ENCODE measurements around the gene ABCB4. TPM values are rescaled to one million over a fixed set of nuclear protein-coding genes. Genes with fewer than 3 reads are reported as not detected.

Gene ABCB4
- total and polyA plus RNA-seq, 2 of the 8 experiments (the other 6 are each of a cell fraction or from before 2014, with no cell fraction given) = 0.54 to 0.60 TPM

- Histone ChIP-seq H3K18ac (ENCODE audit: extremely low read depth, low read length) (no peak overlapping the region), H3K9ac (replicated peaks in 1 of 4; ENCODE audit: extremely low read depth in 1 of 4, low read depth in 3 of 4, low read length in 3 of 4) (no peak overlapping the region), H3K79me1 (ENCODE audit: low read depth, low read length) (no peaks in the 10 kb centered on the region), H2BK120ac (replicated peaks; ENCODE audit: low read depth, low read length) (no peak overlapping the region), H3K9me3 (ENCODE audit: insufficient read depth in 2 of 2, low read depth in 1 of 2, low read length in 1 of 2) (no peaks in the 10 kb centered on the region), H3K4me3 (ENCODE audit: extremely low read depth in 1 of 4, insufficient read depth in 2 of 4, low read depth in 3 of 4, low read length in 4 of 4) (no peak overlapping the region), H2AFZ (ENCODE audit: low read length) (no peak overlapping the region), H3K36me3 (ENCODE audit: control insufficient read depth in 2 of 4, insufficient read depth in 4 of 4, low read length in 3 of 4) (no peaks in the 10 kb centered on the region), H3K79me2 (ENCODE audit: control insufficient read depth in 1 of 2, insufficient read depth in 2 of 2, low read length in 2 of 2) (no peaks in the 10 kb centered on the region), H3K4me1 (replicated peaks in 1 of 4; ENCODE audit: control insufficient read depth in 3 of 4, insufficient read depth in 4 of 4, low read length in 3 of 4) (no peaks in the 10 kb centered on the region), H4K20me1 (replicated peaks in 1 of 2; ENCODE audit: control insufficient read depth in 1 of 2, insufficient read depth in 2 of 2, low read length in 2 of 2) (no peaks in the 10 kb centered on the region), H2BK12ac (ENCODE audit: low read depth, low read length) (no peak overlapping the region), H2AK5ac (ENCODE audit: low read depth, low read length) (no peak overlapping the region), H2BK15ac (ENCODE audit: low read length) (no peak overlapping the region), H3K4ac (replicated peaks; ENCODE audit: insufficient read length, low read depth, low read length) (no peak overlapping the region), H4K5ac (ENCODE audit: insufficient read length, low read depth, low read length) (no peak overlapping the region), H3K14ac (ENCODE audit: insufficient read length) (no peak overlapping the region), H3K23ac (ENCODE audit: insufficient read length) (no peak overlapping the region), H2BK20ac (ENCODE audit: low read length) (no peak overlapping the region), H3K4me2 (ENCODE audit: insufficient read depth in 1 of 2, low read depth in 2 of 2, low read length in 2 of 2) (no peak overlapping the region), H4K91ac (replicated peaks; ENCODE audit: insufficient read length, low read length) (no peak overlapping the region), H3K27me3 (replicated peaks in 1 of 4; ENCODE audit: control insufficient read depth in 3 of 4, extremely low read depth in 1 of 4, insufficient read depth in 3 of 4, low read length in 3 of 4) (no peaks in the 10 kb centered on the region), H4K8ac (ENCODE audit: extremely low read depth, insufficient read depth, low read length) (no peak overlapping the region), H3K27ac (ENCODE audit: low read depth, low read length) (no peak overlapping the region), H3K23me2 (ENCODE audit: low read depth, low read length) (no peaks in the 10 kb centered on the region), H2BK5ac (ENCODE audit: low read depth, low read length) (no peak overlapping the region), H3K56ac (replicated peaks; ENCODE audit: insufficient read length, low read depth, low read length) (no peak overlapping the region)
- WGBS, 2 experiments (ENCODE audit: extremely low coverage in 1 of 2, insufficient coverage in 1 of 2, insufficient read length in 1 of 2, insufficient replicate concordance in 2 of 2, low coverage in 1 of 2, low lambda C conversion rate in 2 of 2, missing lambda C conversion rate in 1 of 2) = 77% methylated on average over 4 of the region's 4 CpGs; no CpG with 5 or more reads in 1 of the 2 experiments
- FAIRE-seq (no peak), DNase-seq (ENCODE audit: low read depth in 1 of 2, low spot score in 2 of 2) (no peak)
- ChIA-PET CTCF (ENCODE audit: partially characterized antibody) (interaction anchor here (1.7 kb wide), 1 partner anchor 8 kb away, joined by 3 read pairs; no protein-coding TSS in a partner anchor), POLR2A (ENCODE audit: partially characterized antibody) (no interaction called here)
- TF ChIP-seq TAF1 (IDR thresholded peaks at IDR 0.05; ENCODE audit: low read depth, low read length) (no peak), BACH1 (IDR thresholded peaks at IDR 0.05; ENCODE audit: low read length) (no peak), SP2 (IDR thresholded peaks at IDR 0.05; ENCODE audit: low read length) (no peak), EZH2 (IDR thresholded peaks at IDR 0.05; ENCODE audit: low read depth, low read length, severe bottlenecking) (no peak), SIRT6 (IDR thresholded peaks at IDR 0.05; ENCODE audit: low read length) (no peak), CREB1 (IDR thresholded peaks at IDR 0.05) (no peak), TAF7 (optimal IDR thresholded peaks at IDR 0.05; ENCODE audit: borderline replicate concordance, low read depth, low read length) (no peak), JUN (IDR thresholded peaks at IDR 0.05; ENCODE audit: low read depth, low read length) (no peak), KDM5A (IDR thresholded peaks at IDR 0.05; ENCODE audit: low read length) (no peak), RNF2 (IDR thresholded peaks at IDR 0.05; ENCODE audit: borderline replicate concordance, low read depth, low read length, missing control alignments, poor library complexity, severe bottlenecking) (no peak), RBBP5 (IDR thresholded peaks at IDR 0.05; ENCODE audit: borderline replicate concordance, low read depth, low read length) (no peak), SUZ12 (IDR thresholded peaks at IDR 0.05; ENCODE audit: low read length) (no peak), HDAC2 (IDR thresholded peaks at IDR 0.05; ENCODE audit: borderline replicate concordance in 1 of 2, low read depth in 2 of 2, low read length in 2 of 2) (no peak), GABPA (IDR thresholded peaks at IDR 0.05; ENCODE audit: borderline replicate concordance, insufficient read depth, low read length) (no peak)
Observed at GRCh38 chr7:87447116-87447635, 28.3 kb downstream of the ABCB4 start.
